NCI-H1105 treated with DMSO at 0.1 percent for 48 hours (cell line): ENCODE measurements around the gene CDC42BPA.

Experiments used
- DNase-seq: peaks from one replicate; lab custom pipeline; 2025; lab: John Stamatoyannopoulos, UW

Gene CDC42BPA

GRCh38 chr1:226943927-226944326 lies 374.4 kb downstream of the CDC42BPA start:
- no peak for DNase-seq

GRCh38 chr1:226943156-226943555 lies 375.1 kb downstream of the CDC42BPA start:
- DNase-seq = no peak

DNA sequence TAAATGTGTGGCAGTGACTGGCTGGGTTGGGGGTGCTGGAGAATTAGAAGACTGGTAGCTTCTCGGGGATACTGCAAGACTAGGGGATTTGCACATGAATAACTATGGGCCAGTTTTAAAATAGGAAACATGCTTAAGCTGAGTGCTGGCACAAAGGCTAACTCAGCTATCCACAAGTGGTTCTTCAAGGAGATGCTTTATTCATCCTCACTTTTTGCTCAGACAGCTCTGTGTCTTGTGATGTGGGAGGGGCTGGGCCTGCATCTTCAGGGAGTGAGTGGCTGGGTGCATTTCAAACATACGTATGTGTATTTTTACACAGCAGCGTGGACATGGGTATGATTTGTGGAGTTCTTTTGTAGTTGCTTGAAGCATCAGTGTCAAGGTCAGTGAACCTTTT lies 375.9 kb downstream of the CDC42BPA start:
- DNase-seq = no peak

GRCh38 chr1:226940806-226941067 lies 377.6 kb downstream of the CDC42BPA start:
- no peak for DNase-seq

DNA sequence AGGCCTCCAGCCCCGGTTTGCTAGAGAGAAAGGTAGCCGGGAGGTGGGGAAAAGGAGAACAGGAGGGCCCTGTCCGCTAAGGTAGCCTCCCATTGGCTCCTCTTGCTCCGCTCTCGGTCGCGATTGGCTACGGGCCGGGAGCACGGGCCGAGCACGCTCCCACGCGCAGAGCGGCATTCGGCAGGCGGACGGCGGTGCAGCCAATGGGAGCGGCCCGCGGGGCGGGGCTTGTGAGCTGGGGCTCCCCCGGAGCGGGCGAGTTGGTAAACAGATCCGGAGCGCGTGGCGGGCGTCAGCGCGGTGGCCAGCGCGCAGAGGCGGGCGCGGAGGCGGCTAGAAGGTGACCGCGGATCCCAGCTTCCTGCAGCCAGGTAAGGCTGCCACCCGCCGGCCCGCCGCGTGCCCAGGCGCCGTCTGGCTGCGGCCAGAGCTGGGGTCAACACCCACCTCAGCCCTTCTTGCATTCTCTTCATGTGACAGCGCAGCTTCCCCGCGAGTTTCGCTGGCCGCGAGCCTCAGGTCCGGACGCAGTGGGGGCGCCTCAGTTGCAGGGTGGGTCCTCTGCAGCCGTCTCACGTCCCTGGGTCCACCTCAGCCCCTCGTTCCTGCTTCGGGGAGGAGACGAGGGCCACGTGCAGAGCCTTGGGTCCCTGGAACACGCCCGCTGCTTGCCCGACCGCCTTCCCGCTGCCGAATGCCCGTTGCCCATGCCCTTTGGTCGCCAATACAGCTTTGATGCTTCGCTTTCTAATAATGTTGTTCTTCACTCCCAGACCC lies 378.1 kb downstream of the CDC42BPA start, which contains the start of gene COQ8A:
Gene COQ8A (plus strand): TSS at position 266 of the 777 bp plus-strand sequence. CDS start 21,092 bp downstream, outside the sequence.
- DNase-seq = peak; percentile 96
